ENCODE measurements around the gene CRACR2B.
A peak's percentile ranks its signal among the peaks of the same experiment; 100 is the strongest.

Gene CRACR2B

GRCh38 chr11:836700-837099, 9.0 kb downstream of the CRACR2B start:
- peak overlapping the region; percentile 11 for H3K27ac ChIP-seq
- DNase-seq (ENCODE audit: low read depth, low spot score) = no peak

- H3K27ac ChIP-seq = peak overlapping the region; percentile 11
- no peak for DNase-seq (ENCODE audit: low read depth, low spot score)
Measured at GRCh38 chr11:837189-837989, 9.7 kb downstream of the CRACR2B start.

- no peak overlapping the region for H3K27ac ChIP-seq
- DNase-seq (ENCODE audit: low read depth, low spot score) = no peak
Measured at GRCh38 chr11:837990-838307, 10.2 kb downstream of the CRACR2B start.

- no peak for DNase-seq (ENCODE audit: low read depth, low spot score)
- H3K27ac ChIP-seq = peak overlapping the region; percentile 85
Measured at GRCh38 chr11:838441-839279, 10.9 kb downstream of the CRACR2B start.

- H3K27ac ChIP-seq = peak overlapping the region; percentile 85
- DNase-seq (ENCODE audit: low read depth, low spot score) = no peak
Measured at GRCh38 chr11:839280-839623, 11.5 kb downstream of the CRACR2B start.

GRCh38 chr11:839875-840617, 12.3 kb downstream of the CRACR2B start:
- DNase-seq (ENCODE audit: low read depth, low spot score) = no peak
- peak overlapping the region; percentile 85 for H3K27ac ChIP-seq

- H3K27ac ChIP-seq = peak overlapping the region; percentile 85
- no peak for DNase-seq (ENCODE audit: low read depth, low spot score)
Measured at GRCh38 chr11:841981-842369, 14.3 kb downstream of the CRACR2B start.

- H3K27ac ChIP-seq = peak within 1 kb of the TSS; percentile 85
- peak; percentile 59 for DNase-seq (ENCODE audit: low read depth, low spot score)
Measured at GRCh38 chr11:842370-843002, 14.8 kb downstream of the CRACR2B start, which contains the start of the genes POLR2L and TSPAN4. Gene POLR2L, minus strand, starts transcription at chr11:842529. Its CDS starts 21 bp downstream, at chr11:842508. Gene TSPAN4, plus strand, starts transcription at chr11:842852. Its CDS starts 7,453 bp downstream, at chr11:850305.

- peak overlapping the region; percentile 85 for H3K27ac ChIP-seq
- DNase-seq (ENCODE audit: low read depth, low spot score) = no peak
Measured at GRCh38 chr11:843086-843734, 15.5 kb downstream of the CRACR2B start.

GRCh38 chr11:843818-844692, 16.3 kb downstream of the CRACR2B start:
- no peak for DNase-seq (ENCODE audit: low read depth, low spot score)
- H3K27ac ChIP-seq = peak overlapping the region; percentile 85

GRCh38 chr11:844693-845644, 17.2 kb downstream of the CRACR2B start:
- DNase-seq (ENCODE audit: low read depth, low spot score) = no peak

GRCh38 chr11:845872-846495, 18.3 kb downstream of the CRACR2B start:
- peak overlapping the region; percentile 85 for H3K27ac ChIP-seq
- no peak for DNase-seq (ENCODE audit: low read depth, low spot score)

More at GRCh38 chr11:844693-845644, 17.2 kb downstream of the CRACR2B start:
- H3K27ac ChIP-seq = peak overlapping the region; percentile 85

- H3K27ac ChIP-seq = peak overlapping the region; percentile 85
- DNase-seq (ENCODE audit: low read depth, low spot score) = peak; percentile 49
Measured at GRCh38 chr11:846496-847098, 18.9 kb downstream of the CRACR2B start.

- H3K27ac ChIP-seq = no peak overlapping the region
- no peak for DNase-seq (ENCODE audit: low read depth, low spot score)
Measured at GRCh38 chr11:847876-848275, 20.2 kb downstream of the CRACR2B start.

- no peak overlapping the region for H3K27ac ChIP-seq
- no peak for DNase-seq (ENCODE audit: low read depth, low spot score)
Measured at GRCh38 chr11:848380-848931, 20.7 kb downstream of the CRACR2B start.

GRCh38 chr11:849104-849824, 21.5 kb downstream of the CRACR2B start:
- H3K27ac ChIP-seq = no peak overlapping the region

More at GRCh38 chr11:849104-849824, 21.5 kb downstream of the CRACR2B start:
- no peak for DNase-seq (ENCODE audit: low read depth, low spot score)

Measured in epithelial cell of prostate (primary cell).